Heart left ventricle (tissue), 16 donors: ENCODE data around the gene CD300E. TPM values are rescaled to one million over a fixed set of nuclear protein-coding genes. Genes with fewer than 3 reads are reported as not detected.
A peak's percentile ranks its signal among the peaks of the same experiment; 100 is the strongest.
"Not testable (repeated sequence)": the region's sequence is repeated elsewhere in the genome, so short reads cannot be mapped to it uniquely, and the experiment has no call there.

Experiments used
- ATAC-seq, 4 donors: fragments of 200-7000 bp; cut with Tn5 transposase; one replicate each; pipeline ENCODE4 v1.9.1; 2020 to 2022; ENCODE audit warnings: moderate library complexity in 4 of 4, mild to moderate bottlenecking in 3 of 4, moderate number of reproducible peaks in 1 of 4
- DNase-seq, 5 donors: peaks; one replicate each; pipeline ENCODE4 v3.0.0-alpha.2; 2020
- H3K27ac ChIP-seq, 12 donors: fragments of 200-600 bp; sonication (generic) in 4 of 12; one replicate each; pipeline versions ENCODE4 v1.5.0 to v1.8.0; 2016 to 2022; ENCODE audit warnings: mild to moderate bottlenecking in 2 of 12
- H3K27me3 ChIP-seq, 9 donors: fragments of 200-600 bp; sonication (generic) in 2 of 9; one replicate each; pipeline versions ENCODE4 v1.5.1 to v1.8.0; 2016 to 2022; ENCODE audit warnings: mild to moderate bottlenecking in 3 of 9
- H3K36me3 ChIP-seq, 9 donors: fragments of 200-600 bp; sonication (generic) in 2 of 9; one replicate each; pipeline versions ENCODE4 v1.5.0 to v1.8.0; 2018 to 2022; ENCODE audit warnings: mild to moderate bottlenecking in 2 of 9
- H3K4me1 ChIP-seq, 12 donors: fragments of 200-600 bp; sonication (generic) in 4 of 12; one replicate each; pipeline versions ENCODE4 v1.5.0 to v1.8.0; 2016 to 2022; ENCODE audit warnings: mild to moderate bottlenecking in 3 of 12
- H3K4me3 ChIP-seq, 12 donors: fragments of 200-600 bp; sonication (generic) in 4 of 12; one replicate each; pipeline versions ENCODE4 v1.5.0 to v1.8.0; 2017 to 2022; ENCODE audit warnings: mild to moderate bottlenecking in 9 of 12, moderate library complexity in 4 of 12
- H3K9me3 ChIP-seq, 12 donors: fragments of 200-600 bp; sonication (generic) in 4 of 12; one replicate each; pipeline versions ENCODE4 v1.5.0 to v1.8.0; 2016 to 2022; ENCODE audit warnings: mild to moderate bottlenecking in 1 of 12
- POLR2A ChIP-seq, 2 donors: fragments of 450-650 bp; IDR thresholded peaks; one replicate each; pipeline ENCODE4 v1.6.1; 2017; ENCODE audit warnings: antibody characterized with exemption in 2 of 2, mild to moderate bottlenecking in 2 of 2, moderate library complexity in 2 of 2
- WGBS, 4 donors: extraction: QIAGEN DNeasy Blood & Tissue Kit in 2 of 4; methylation state at CpG; one replicate each; pipeline versions ENCODE4 v1.1.5 to v1.1.7; 2013 to 2018; 5-methylcytosine and 5-hydroxymethylcytosine counted together
- intact Hi-C, 10 donors: fragments of 100-400 bp; cut with DNase I; formaldehyde crosslinking; loops; one replicate each; pipeline versions ENCODE4 v1.11.1 to v1.14.2; 2022
- polyA plus RNA-seq, 2 donors: library from polyadenylated mRNA; stranded (reverse); fragments of 200-250 nt; gene quantifications; one replicate each; pipeline ENCODE4 v1.2.3, GENCODE V29; 2013
- total RNA-seq, 9 donors: library from RNA; depleted of rRNA in 2 of 9; stranded (reverse); fragments of >200 nt in 2 of 9; fragmentation: NEBNext Ultra II Directional in 3 of 9; extraction: Animal tissue kit (Norgen Biotek cat#: 25700) in 3 of 9; gene quantifications; one replicate each; pipeline versions ENCODE4 v1.1.0 to v1.2.4, GENCODE V29; 2016 to 2023
- TF ChIP-seq, protein P1 (sequence below), 12 donors: fragments of 200-600 bp; sonication (generic) in 4 of 12; IDR thresholded peaks; one replicate each; pipeline versions ENCODE4 v1.5.0 to v1.8.0; 2018 to 2022; ENCODE audit warnings: antibody characterized with exemption in 12 of 12, mild to moderate bottlenecking in 5 of 12
- donor health status: ischemic (EF 13 %, LVEDD 7.1; RV severe dilation, severe dysfunction).
- donor health status: healthy with polysubstance abuse.
- donor health status: DM: no; HTN: yes; CAD: no.
- donor health status: DM: no; HTN: no; CAD: no.
- donor health status: ischemic (EF 25% LVEDD 6.9; RV normal size, moderate dysfunction).
- donor health status: ischemic (EF 25% LVEDD 5.7; RV mildly dilated, moderate dysfunction).
- donor health status: healthy.
- donor health status: DM: yes; HTN: yes; CAD: no.
- donor health status: ischemic (EF 35%, LVEDD 5.7; RV mildly dilated, moderate dysfunction).
- donor health status: nonischemic (EF 11% LVEDD 7.7; RV severe dilation, severe dysfunction).
- donor health status: DM: yes; HTN: yes; CAD: no.
- donor health status: PGD.
- donor health status: ischemic (EF 29% LVEDD 5.4; RV normal size, mild dysfunction).
- donor health status: nonischemic (EF 23%, LVEDD 6.1; RV moderate dilation, normal function).

The CD300E gene
- total and polyA plus RNA-seq, 11 donors = 0.19 to 8.6 (median 0.46) TPM; not detected in 1

DNA sequence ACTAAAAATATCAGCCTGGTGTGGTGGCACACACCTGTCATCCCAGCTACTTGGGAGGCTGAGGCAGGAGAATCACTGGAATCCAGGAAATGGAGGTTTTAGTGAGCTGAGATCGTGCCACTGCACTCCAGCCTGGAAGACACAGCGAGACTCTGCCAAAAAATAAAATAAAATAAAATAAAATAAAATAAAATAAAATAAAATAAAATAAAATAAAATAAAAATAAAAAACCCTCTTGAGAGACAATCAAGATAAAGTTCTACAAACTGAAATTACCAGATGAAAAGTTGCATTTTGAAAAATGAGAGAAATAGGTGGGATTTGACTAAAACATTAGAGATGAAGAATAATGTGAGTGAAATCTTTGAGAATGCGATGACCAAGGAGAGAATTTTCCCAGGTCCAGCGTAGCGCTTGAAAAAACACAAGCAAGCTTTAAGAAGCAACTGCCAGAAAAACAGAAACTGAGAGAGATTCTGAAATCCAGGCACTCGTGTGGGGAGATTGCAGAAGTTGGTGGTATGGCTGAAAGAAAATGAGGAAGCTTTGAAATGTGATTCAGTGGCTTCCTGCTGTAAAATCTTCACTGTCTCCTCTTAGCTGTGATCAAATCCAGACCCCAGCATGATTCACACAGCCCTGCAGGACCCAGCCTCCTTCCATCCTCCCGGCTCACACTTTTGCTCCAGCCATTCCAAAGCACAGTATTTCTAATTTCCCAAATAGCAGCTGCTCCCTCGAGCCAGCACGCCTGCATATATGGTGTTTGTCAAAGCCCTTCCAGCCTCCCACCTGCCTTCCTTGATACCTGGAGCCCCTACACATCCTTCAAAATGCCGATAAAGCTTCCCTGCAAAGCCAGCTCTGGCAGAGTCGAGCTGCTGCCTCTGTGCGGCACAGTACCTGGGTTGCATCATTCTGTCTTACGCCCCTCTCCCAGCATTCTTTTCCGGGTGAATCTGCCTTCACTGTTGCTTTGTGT, 8.2 kb upstream of the CD300E start:
- peaks cover 0 to 30% (median 0%) of the 10 kb centered on the region in 12 donors for H3K4me1 ChIP-seq
- ATAC-seq (peak in 2 of 4 donors; percentile 49 to 75), DNase-seq (no peak)
- H3K4me3 ChIP-seq = no peak overlapping the region
- peaks cover 0 to 4% (median 0%) of the 10 kb centered on the region in 12 donors for H3K9me3 ChIP-seq
- WGBS, 4 donors = 20 to 24% (median 22%) methylated on average over 14 of the region's 14 CpGs
- no peak for TF ChIP-seq POLR2A (IDR thresholded peaks at IDR 0.05)
- TF ChIP-seq, protein P1, sequence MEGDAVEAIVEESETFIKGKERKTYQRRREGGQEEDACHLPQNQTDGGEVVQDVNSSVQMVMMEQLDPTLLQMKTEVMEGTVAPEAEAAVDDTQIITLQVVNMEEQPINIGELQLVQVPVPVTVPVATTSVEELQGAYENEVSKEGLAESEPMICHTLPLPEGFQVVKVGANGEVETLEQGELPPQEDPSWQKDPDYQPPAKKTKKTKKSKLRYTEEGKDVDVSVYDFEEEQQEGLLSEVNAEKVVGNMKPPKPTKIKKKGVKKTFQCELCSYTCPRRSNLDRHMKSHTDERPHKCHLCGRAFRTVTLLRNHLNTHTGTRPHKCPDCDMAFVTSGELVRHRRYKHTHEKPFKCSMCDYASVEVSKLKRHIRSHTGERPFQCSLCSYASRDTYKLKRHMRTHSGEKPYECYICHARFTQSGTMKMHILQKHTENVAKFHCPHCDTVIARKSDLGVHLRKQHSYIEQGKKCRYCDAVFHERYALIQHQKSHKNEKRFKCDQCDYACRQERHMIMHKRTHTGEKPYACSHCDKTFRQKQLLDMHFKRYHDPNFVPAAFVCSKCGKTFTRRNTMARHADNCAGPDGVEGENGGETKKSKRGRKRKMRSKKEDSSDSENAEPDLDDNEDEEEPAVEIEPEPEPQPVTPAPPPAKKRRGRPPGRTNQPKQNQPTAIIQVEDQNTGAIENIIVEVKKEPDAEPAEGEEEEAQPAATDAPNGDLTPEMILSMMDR (IDR thresholded peaks at IDR 0.05) = no peak
- H3K27me3 ChIP-seq = peaks cover 0 to 54% (median 18%) of the 10 kb centered on the region in 9 donors
- intact Hi-C loops = no loop called here
- peak overlapping the region in 1 of 12 donors; percentile 82 for H3K27ac ChIP-seq
- H3K36me3 ChIP-seq = no peaks in the 10 kb centered on the region

DNA sequence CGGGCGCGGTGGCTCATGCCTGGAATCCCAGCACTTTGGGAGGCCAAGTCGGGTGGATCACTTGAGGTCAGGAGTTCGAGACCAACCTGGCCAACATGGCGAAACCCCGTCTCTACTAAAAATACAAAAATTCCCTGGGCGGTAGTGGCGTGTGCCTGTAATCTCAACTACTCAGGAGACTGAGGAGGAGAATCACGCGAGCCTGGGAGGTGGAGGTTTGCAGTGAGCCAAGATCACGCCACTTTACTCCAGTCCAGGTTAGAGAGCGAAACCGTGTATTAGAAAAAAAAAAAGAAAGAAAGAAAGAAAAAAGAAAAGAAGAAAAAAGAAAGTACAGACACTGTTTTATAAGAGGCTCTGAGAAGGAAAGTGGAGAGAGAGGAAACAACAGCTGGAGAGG, 6.7 kb upstream of the CD300E start:
- Histone ChIP-seq H3K27me3 (peaks cover 0 to 42% (median 11%) of the 10 kb centered on the region in 9 donors), H3K4me1 (peaks cover 0 to 36% (median 0%) of the 10 kb centered on the region in 12 donors)
- H3K36me3 ChIP-seq, ATAC-seq, DNase-seq, H3K9me3 ChIP-seq, intact Hi-C loops, H3K4me3 ChIP-seq, H3K27ac ChIP-seq: not testable (repeated sequence)
- 75 to 84% (median 80%) methylated on average over 14 of the region's 14 CpGs for WGBS, 4 donors

DNA sequence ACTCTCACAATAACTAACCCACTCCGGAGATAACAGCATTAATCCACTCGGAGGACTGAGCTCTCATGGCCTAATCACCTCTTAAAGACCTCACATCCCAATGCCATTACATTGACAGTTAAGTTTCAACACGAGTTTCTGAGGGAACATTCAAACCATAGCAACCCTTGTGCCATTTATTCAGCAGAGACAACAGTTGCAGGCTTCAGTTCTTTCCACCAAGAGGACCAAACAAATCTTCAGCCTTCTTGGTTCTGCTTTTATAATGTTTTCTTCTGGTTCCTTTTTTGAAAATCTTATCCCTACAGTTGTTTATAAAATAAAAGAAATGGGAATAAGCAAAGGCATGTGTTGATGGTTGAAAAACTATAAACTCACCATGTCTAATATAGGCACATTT, 2.1 kb upstream of the CD300E start:
- H3K9me3 ChIP-seq = peaks cover 0 to 9% (median 0%) of the 10 kb centered on the region in 12 donors
- H3K36me3 ChIP-seq = no peaks in the 10 kb centered on the region
- ATAC-seq (no peak), DNase-seq (no peak)
- H3K27me3 ChIP-seq = peaks cover 0 to 21% (median 0%) of the 10 kb centered on the region in 9 donors
- peaks cover 0 to 19% (median 0%) of the 10 kb centered on the region in 12 donors for H3K4me1 ChIP-seq
- H3K27ac ChIP-seq = peak overlapping the region in 1 of 12 donors; percentile 20
- TF ChIP-seq, protein P1 (IDR thresholded peaks at IDR 0.05) = no peak
- TF ChIP-seq POLR2A (IDR thresholded peaks at IDR 0.05) = no peak
- H3K4me3 ChIP-seq = no peak overlapping the region
- WGBS, 4 donors = 22 to 41% (median 32%) methylated on average over 3 of the region's 3 CpGs
- intact Hi-C loops = no loop called here

DNA sequence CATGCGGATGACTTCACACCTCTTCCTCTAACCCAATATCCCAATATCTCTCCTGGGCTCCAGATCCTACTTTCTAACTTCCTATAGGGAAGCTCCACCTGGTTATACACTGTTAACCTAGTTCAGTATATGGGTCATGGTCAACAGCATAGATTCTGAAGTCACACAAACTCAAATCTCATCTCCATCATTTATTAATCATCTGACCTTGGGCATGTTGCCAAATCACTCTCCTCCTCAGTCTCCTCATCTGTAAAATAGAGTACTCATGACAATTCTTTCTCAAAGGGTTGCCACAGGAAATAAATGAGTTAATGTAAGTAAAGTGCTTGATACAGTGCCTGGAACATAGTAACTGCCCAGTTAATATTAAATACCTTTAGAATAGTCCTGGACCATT, 593 bp upstream of the CD300E start:
- Histone ChIP-seq H3K36me3 (no peaks in the 10 kb centered on the region), H3K27me3 (peaks cover 0 to 21% (median 0%) of the 10 kb centered on the region in 9 donors), H3K27ac (peak overlapping the region in 1 of 12 donors; percentile 69), H3K4me3 (no peak overlapping the region), H3K9me3 (peaks cover 0 to 9% (median 0%) of the 10 kb centered on the region in 12 donors), H3K4me1 (peaks cover 0 to 18% (median 0%) of the 10 kb centered on the region in 12 donors)
- 76 to 93% (median 88%) methylated on average over 1 of the region's 1 CpG for WGBS, 4 donors
- TF ChIP-seq, protein P1 (IDR thresholded peaks at IDR 0.05) = no peak
- no peak for TF ChIP-seq POLR2A (IDR thresholded peaks at IDR 0.05)
- ATAC-seq (no peak), DNase-seq (no peak)
- intact Hi-C loops = no loop called here
